ENCODE measurements around the gene DUSP3.

DNA sequence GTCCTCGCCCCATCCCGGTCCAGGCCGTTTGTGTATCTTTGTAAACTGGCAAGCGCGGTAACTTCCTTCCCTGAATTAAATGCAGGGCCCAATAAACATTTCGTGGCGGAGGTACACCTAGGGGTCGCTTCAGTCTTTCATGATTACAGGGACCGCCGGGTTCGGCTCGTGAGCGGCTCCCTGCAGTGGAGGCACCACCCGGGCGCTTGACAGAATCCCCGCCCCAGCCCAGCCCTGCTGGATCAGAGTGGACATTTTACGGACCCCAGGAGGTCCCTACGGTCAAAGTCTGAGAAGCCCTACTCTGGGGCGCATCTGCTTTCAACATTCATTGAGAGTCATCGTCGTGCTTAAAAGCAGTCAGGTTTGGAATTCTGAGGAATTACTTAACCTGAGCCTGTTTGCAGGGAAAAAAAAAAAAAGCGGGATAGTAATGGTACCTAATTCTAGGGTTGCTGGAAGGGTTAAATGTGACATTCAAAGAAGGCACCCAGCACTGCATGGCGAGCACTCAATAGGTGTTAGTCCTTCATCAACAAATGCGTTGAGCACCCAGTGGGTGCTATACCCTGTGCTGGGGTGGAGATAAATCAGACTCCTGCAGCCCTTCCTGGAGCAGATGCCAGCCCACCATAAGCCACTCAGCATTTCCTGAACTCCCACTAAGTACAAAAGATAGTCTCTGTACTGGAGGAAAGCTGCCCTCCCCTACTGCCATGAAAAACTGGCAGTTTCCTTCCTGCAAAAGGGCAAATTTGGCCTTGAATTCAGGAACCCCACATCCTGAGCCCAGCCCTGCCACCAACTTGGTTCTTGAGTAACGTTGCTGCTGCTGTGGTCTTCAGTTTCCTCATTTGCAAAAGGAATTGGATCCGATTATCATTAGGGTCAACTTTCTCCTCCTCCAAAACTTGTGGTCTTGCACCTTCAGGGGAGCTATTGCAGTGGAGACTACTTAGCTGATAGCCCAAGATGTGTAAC, 658 bp upstream of the DUSP3 start:
- TF ChIP-seq CTCF (conservative IDR thresholded peaks at IDR 0.05) (peak; percentile 40; the same call in 1 of the 2 replicates), EZH2 (IDR thresholded peaks at IDR 0.05; ENCODE audit: low read depth) (no peak)

All from PC-9 (cell line).